22Rv1 (cell line): ENCODE data around the gene ARL13A.

Experiments used
- H3K27ac ChIP-seq: fragments of 450-650 bp; 2 replicates; pipeline ENCODE4 v1.5.1; 2017
- ZFX ChIP-seq: fragments of 450-650 bp; IDR thresholded peaks from 2 replicates; pipeline ENCODE4 v1.6.1; 2017; ENCODE audit warnings: antibody characterized with exemption, borderline replicate concordance
- TF ChIP-seq, protein P1 (sequence below): fragments of 450-650 bp; IDR thresholded peaks from 2 replicates; pipeline ENCODE4 v1.5.1; 2017; ENCODE audit warnings: mild to moderate bottlenecking

Gene ARL13A

GRCh38 chrX:100935767-100936166, 33.7 kb upstream of the ARL13A start:
- H3K27ac ChIP-seq: no peak overlapping the region
- TF ChIP-seq, protein P1, sequence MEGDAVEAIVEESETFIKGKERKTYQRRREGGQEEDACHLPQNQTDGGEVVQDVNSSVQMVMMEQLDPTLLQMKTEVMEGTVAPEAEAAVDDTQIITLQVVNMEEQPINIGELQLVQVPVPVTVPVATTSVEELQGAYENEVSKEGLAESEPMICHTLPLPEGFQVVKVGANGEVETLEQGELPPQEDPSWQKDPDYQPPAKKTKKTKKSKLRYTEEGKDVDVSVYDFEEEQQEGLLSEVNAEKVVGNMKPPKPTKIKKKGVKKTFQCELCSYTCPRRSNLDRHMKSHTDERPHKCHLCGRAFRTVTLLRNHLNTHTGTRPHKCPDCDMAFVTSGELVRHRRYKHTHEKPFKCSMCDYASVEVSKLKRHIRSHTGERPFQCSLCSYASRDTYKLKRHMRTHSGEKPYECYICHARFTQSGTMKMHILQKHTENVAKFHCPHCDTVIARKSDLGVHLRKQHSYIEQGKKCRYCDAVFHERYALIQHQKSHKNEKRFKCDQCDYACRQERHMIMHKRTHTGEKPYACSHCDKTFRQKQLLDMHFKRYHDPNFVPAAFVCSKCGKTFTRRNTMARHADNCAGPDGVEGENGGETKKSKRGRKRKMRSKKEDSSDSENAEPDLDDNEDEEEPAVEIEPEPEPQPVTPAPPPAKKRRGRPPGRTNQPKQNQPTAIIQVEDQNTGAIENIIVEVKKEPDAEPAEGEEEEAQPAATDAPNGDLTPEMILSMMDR: no peak
- TF ChIP-seq ZFX: no peak

DNA sequence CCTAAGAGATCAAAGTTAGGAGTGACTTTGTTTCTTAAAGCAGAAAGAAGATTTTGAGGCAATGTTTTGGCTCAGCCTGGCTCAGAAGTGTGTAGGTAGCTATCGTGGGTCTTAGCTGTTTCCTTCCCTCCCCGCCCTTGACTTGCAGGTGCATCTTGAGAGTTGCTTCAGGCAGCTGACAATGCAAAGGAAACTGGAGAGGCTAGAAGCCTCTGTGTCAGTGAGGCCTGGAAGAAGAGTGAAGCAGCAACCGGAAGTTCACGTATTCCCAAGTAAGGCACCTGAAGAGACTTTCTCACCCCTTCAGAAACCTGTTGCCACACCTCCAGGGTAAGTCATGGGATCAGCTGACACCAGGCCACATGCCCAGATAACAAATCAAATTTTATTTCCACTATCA, 30.2 kb upstream of the ARL13A start:
- TF ChIP-seq, protein P1: no peak
- no peak for TF ChIP-seq ZFX
- H3K27ac ChIP-seq: no peak overlapping the region

DNA sequence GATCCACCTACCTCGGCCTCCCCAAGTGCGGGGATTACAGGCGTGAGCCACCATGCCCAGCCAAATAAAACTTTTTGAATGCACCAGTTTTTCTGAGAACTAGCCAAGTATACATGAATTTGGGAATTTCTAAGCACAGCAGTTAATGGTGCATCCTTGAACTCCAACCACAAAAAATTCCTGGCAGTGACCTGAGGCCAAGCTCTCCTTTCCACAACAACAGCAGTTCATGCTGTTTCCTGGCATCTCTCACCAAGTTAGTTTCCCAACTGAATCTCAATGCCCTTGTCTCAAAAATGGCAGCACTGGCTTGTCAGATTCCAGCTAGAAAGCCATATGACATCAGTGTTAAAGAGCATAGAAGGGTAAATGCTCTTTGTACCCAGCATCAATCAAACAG, 24.9 kb upstream of the ARL13A start:
- no peak for TF ChIP-seq ZFX
- TF ChIP-seq, protein P1: no peak
- no peak overlapping the region for H3K27ac ChIP-seq

DNA sequence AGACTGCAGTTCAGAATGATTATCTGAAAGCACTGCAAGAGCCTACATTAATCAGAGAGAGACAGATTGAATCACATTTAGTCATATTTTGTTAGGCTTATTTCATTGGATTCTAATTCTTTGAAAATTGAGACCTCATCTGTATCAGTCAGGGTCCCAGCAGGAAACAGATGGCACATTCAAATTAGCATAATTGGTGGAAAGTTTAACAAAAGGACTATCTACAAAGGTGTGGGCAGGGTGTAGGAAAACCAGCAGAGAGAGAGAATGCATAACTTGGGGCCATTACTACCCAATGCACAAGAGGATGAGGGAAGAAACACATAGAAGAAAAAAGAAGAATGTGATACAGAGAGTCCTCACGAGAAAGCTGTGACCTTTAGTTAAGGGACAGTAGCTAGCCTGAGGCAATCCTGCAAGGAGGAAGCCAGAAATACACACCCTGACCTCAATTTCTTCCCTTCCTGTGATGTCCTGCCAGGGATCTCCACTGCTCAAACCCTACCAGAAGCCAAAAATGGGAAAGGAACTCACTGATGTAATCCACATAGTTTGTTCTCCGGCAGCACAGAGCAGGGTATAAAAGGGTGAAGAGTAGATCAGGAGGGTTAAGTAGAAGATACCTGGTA, 23.1 kb upstream of the ARL13A start:
- no peak for TF ChIP-seq ZFX
- TF ChIP-seq, protein P1: no peak
- no peak overlapping the region for H3K27ac ChIP-seq

- no peak overlapping the region for H3K27ac ChIP-seq
- TF ChIP-seq ZFX: no peak
- TF ChIP-seq, protein P1: no peak
Measured at GRCh38 chrX:100948557-100948956, 21.0 kb upstream of the ARL13A start.

GRCh38 chrX:100962811-100963210, 6.7 kb upstream of the ARL13A start:
- TF ChIP-seq, protein P1: no peak
- TF ChIP-seq ZFX: no peak
- no peak overlapping the region for H3K27ac ChIP-seq

DNA sequence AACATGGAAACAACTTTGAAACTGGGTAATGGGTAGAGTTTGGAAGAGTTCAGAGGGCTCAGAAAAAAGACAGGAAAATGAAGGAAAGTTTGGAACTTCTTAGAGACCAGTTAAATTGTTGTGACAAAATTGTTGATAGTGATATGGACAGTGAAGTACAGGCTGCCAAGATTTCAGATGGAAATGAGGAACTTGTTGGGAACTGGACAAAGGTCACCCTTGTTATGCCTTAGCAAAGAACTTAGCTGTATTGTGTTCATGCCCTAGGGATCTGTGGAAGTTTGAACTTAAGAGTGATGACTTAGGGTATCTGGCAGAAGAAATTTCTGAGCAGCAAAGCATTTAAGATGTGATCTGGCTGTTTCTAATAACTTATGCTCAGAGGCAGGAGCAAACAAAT, 5.1 kb upstream of the ARL13A start:
- TF ChIP-seq, protein P1: no peak
- TF ChIP-seq ZFX: no peak
- H3K27ac ChIP-seq: no peak overlapping the region
